HEK293 (cell line): ENCODE measurements around the gene KLHDC3.

ENCODE experiments used
- CTCF ChIA-PET: fragments of 350-600 bp; formaldehyde crosslinking; extraction: SDS; loops from one replicate; lab custom pipeline; 2021; ENCODE audit warnings: antibody characterized with exemption; lab: Yijun Ruan, JAX
- POLR2A ChIA-PET: fragments of 300-600 bp; formaldehyde crosslinking; extraction: SDS; loops from one replicate; lab custom pipeline; 2020; ENCODE audit warnings: antibody characterized with exemption, inconsistent platforms; lab: Yijun Ruan, JAX
- H3K27ac ChIP-seq: fragments of 200-500 bp; sonication (Bioruptor generic); 2 replicates; pipeline ENCODE4 v1.5.1; 2014; ENCODE audit warnings: low read depth, low read length, control low read depth, inconsistent platforms; ENCODE audit errors: extremely low read depth
- H3K36me3 ChIP-seq, 2 experiments: fragments of 200-500 bp in 1 of 2; sonication (Bioruptor generic) in 1 of 2; 1 replicate in 1 of 2; 2 replicates in 1 of 2; pipeline ENCODE4 v1.5.1; 2014 to 2017; ENCODE audit warnings: inconsistent platforms in 2 of 2, low read length in 2 of 2; ENCODE audit not compliant: control insufficient read depth in 2 of 2, insufficient read depth in 1 of 2
- H3K4me1 ChIP-seq: fragments of 200-500 bp; sonication (Bioruptor generic); 2 replicates; pipeline ENCODE4 v1.5.1; 2014; ENCODE audit warnings: mild to moderate bottlenecking, low read length, inconsistent platforms; ENCODE audit not compliant: control insufficient read depth, insufficient read depth
- H3K4me3 ChIP-seq: 2 replicates; pipeline ENCODE4 v1.5.1; 2011; ENCODE audit warnings: low read depth, mild to moderate bottlenecking, control low read depth, low read length, moderate library complexity
- H3K9me3 ChIP-seq: fragments of 200-500 bp; sonication (Bioruptor generic); 2 replicates; pipeline ENCODE4 v1.5.1; 2014; ENCODE audit warnings: low read depth, low read length, inconsistent platforms; ENCODE audit not compliant: control insufficient read depth, insufficient read depth
- GLI2 ChIP-seq: fragments of 450-650 bp; formaldehyde crosslinking; IDR thresholded peaks from 2 replicates; pipeline ENCODE4; 2017; ENCODE audit warnings: missing biosample characterization, missing genetic modification characterization, low read depth, borderline replicate concordance
- GLIS1 ChIP-seq: fragments of 450-650 bp; formaldehyde crosslinking; IDR thresholded peaks from 2 replicates; pipeline ENCODE4 v1.5.1; 2016; ENCODE audit warnings: missing biosample characterization, missing genetic modification characterization
- HOXC10 ChIP-seq: sonication (generic); formaldehyde crosslinking; IDR thresholded peaks from 2 replicates; pipeline ENCODE4 v1.8.1; 2023; ENCODE audit warnings: mild to moderate bottlenecking, missing genetic modification reagents
- KLF1 ChIP-seq: fragments of 450-650 bp; formaldehyde crosslinking; IDR thresholded peaks from 2 replicates; pipeline ENCODE4 v1.5.1; 2016; ENCODE audit warnings: missing biosample characterization, missing genetic modification characterization
- KLF7 ChIP-seq: fragments of 450-650 bp; formaldehyde crosslinking; IDR thresholded peaks from 2 replicates; pipeline ENCODE4 v1.5.1; 2016; ENCODE audit warnings: missing biosample characterization, missing genetic modification characterization, borderline replicate concordance
- REPIN1 ChIP-seq: fragments of 450-650 bp; formaldehyde crosslinking; IDR thresholded peaks from 2 replicates; pipeline ENCODE4 v1.5.1; 2017; ENCODE audit warnings: missing biosample characterization, missing genetic modification characterization, low read depth
- TRIM28 ChIP-seq: IDR thresholded peaks from 2 replicates; pipeline ENCODE4 v1.6.1; 2011; ENCODE audit warnings: low read length, control low read depth, borderline replicate concordance
- ZBTB7A ChIP-seq: fragments of 450-650 bp; formaldehyde crosslinking; IDR thresholded peaks from 2 replicates; pipeline ENCODE4 v1.5.1; 2016; ENCODE audit warnings: low read depth, missing biosample characterization, missing genetic modification characterization
- ZIC2 ChIP-seq: fragments of 450-650 bp; formaldehyde crosslinking; IDR thresholded peaks from 2 replicates; pipeline ENCODE4 v1.5.1; 2016; ENCODE audit warnings: missing biosample characterization, missing genetic modification characterization
- ZNF169 ChIP-seq: fragments of 450-650 bp; formaldehyde crosslinking; IDR thresholded peaks from 2 replicates; pipeline ENCODE4 v1.5.1; 2016; ENCODE audit warnings: missing biosample characterization, missing genetic modification characterization
- ZNF202 ChIP-seq: fragments of 450-650 bp; formaldehyde crosslinking; IDR thresholded peaks from 2 replicates; pipeline ENCODE4 v1.5.1; 2016; ENCODE audit warnings: missing biosample characterization, missing genetic modification characterization, borderline replicate concordance
- ZNF311 ChIP-seq: fragments of 450-650 bp; formaldehyde crosslinking; IDR thresholded peaks from 2 replicates; pipeline ENCODE4 v1.5.1; 2017; ENCODE audit warnings: missing biosample characterization, missing genetic modification characterization, borderline replicate concordance
- ZNF37A ChIP-seq: fragments of 450-650 bp; IDR thresholded peaks from 2 replicates; pipeline ENCODE4 v1.5.1; 2018; ENCODE audit warnings: missing biosample characterization, missing genetic modification characterization
- ZNF433 ChIP-seq: fragments of 450-650 bp; formaldehyde crosslinking; IDR thresholded peaks from 2 replicates; pipeline ENCODE4 v1.5.1; 2016; ENCODE audit warnings: missing biosample characterization, missing genetic modification characterization, low read depth
- ZNF488 ChIP-seq: fragments of 450-650 bp; formaldehyde crosslinking; IDR thresholded peaks from 2 replicates; pipeline ENCODE4 v1.5.1; 2016; ENCODE audit warnings: missing biosample characterization, missing genetic modification characterization
- ZNF558 ChIP-seq: fragments of 450-650 bp; formaldehyde crosslinking; IDR thresholded peaks from 2 replicates; pipeline ENCODE4 v1.5.1; 2016; ENCODE audit warnings: missing biosample characterization, missing genetic modification characterization
- ZNF585B ChIP-seq: fragments of 450-650 bp; formaldehyde crosslinking; IDR thresholded peaks from 2 replicates; pipeline ENCODE4 v1.5.1; 2016; ENCODE audit warnings: missing biosample characterization, missing genetic modification characterization
- ZNF677 ChIP-seq: fragments of 450-650 bp; IDR thresholded peaks from 2 replicates; pipeline ENCODE4 v1.5.0; 2018; ENCODE audit warnings: missing biosample characterization, mild to moderate bottlenecking, missing genetic modification characterization, moderate library complexity
- ZSCAN30 ChIP-seq: fragments of 450-650 bp; IDR thresholded peaks from 2 replicates; pipeline ENCODE4 v1.5.1; 2018; ENCODE audit warnings: missing biosample characterization, mild to moderate bottlenecking, missing genetic modification characterization, moderate library complexity
- ZSCAN5A ChIP-seq: fragments of 450-650 bp; formaldehyde crosslinking; IDR thresholded peaks from 2 replicates; pipeline ENCODE4 v1.5.1; 2016; ENCODE audit warnings: missing biosample characterization, missing genetic modification characterization
- TF ChIP-seq, protein P1 (sequence below): fragments of 450-650 bp; formaldehyde crosslinking; IDR thresholded peaks from 2 replicates; pipeline ENCODE4 v1.5.1; 2016; ENCODE audit warnings: missing biosample characterization, missing genetic modification characterization
- TF ChIP-seq, protein P2 (sequence below): fragments of 450-650 bp; formaldehyde crosslinking; conservative IDR thresholded peaks from 2 replicates; pipeline ENCODE4 v1.5.1; 2016; ENCODE audit warnings: low read depth, missing biosample characterization, missing genetic modification characterization

Gene KLHDC3

GRCh38 chr6:43034190-43034525 lies 20.1 kb downstream of the KLHDC3 start (continued):
- TF ChIP-seq ZNF677, result no peak

GRCh38 chr6:43035495-43036194 lies 21.6 kb downstream of the KLHDC3 start:
- Histone ChIP-seq H3K4me1 (no peaks in the 10 kb centered on the region), H3K27ac (0 out of 2 replicates have a peak overlapping the region, but pooled peaks have one; percentile 37), H3K36me3 (peaks cover 41 to 79% of the 10 kb centered on the region in 2 experiments), H3K4me3 (no peak overlapping the region), H3K9me3 (no peaks in the 10 kb centered on the region)
- POLR2A ChIA-PET, result interaction anchor here (0.6 to 5.0 kb wide), 7 partner anchors 10 to 41 kb away, joined by 3 to 22 read pairs (median 4); partner anchors contain the start of genes CUL7, KLC4, KLHDC3 and MEA1
- CTCF ChIA-PET, result interaction anchor here (0.6 to 1.4 kb wide), 4 partner anchors 10 to 108 kb away, joined by 3 to 4 read pairs (median 3); no protein-coding TSS in a partner anchor
- TF ChIP-seq ZIC2 (tag by site-specific recombination) (0 out of 2 replicates have a peak, but pooled peaks have one; percentile 19), HOXC10 (CRISPR knock-in tag) (no peak)

GRCh38 chr6:43036712-43037111 lies 22.7 kb downstream of the KLHDC3 start:
- POLR2A ChIA-PET, result interaction anchor here (0.7 to 5.0 kb wide), 5 partner anchors 16 to 1301 kb away, joined by 3 to 22 read pairs (median 3); partner anchors contain the start of genes CUL7, KLHDC3, MEA1 and RRP36
- no peak overlapping the region for H3K4me3 ChIP-seq
- no peaks in the 10 kb centered on the region for H3K9me3 ChIP-seq
- no peaks in the 10 kb centered on the region for H3K4me1 ChIP-seq
- H3K27ac ChIP-seq, result no peak overlapping the region
- TF ChIP-seq ZSCAN30 (tag by site-specific recombination), result no peak
- TF ChIP-seq ZNF169 (tag by site-specific recombination), result no peak
- TF ChIP-seq TRIM28, result no peak
- TF ChIP-seq ZNF558, result no peak
- TF ChIP-seq, protein P1, sequence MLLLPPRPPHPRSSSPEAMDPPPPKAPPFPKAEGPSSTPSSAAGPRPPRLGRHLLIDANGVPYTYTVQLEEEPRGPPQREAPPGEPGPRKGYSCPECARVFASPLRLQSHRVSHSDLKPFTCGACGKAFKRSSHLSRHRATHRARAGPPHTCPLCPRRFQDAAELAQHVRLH (tag by site-specific recombination), result no peak
- TF ChIP-seq ZNF202 (tag by site-specific recombination), result no peak
- no peak for TF ChIP-seq ZNF433 (tag by site-specific recombination)
- no peak for TF ChIP-seq KLF7
- no peak for TF ChIP-seq KLF1 (tag by site-specific recombination)
- no peak for TF ChIP-seq REPIN1 (tag by site-specific recombination)
- TF ChIP-seq GLI2, result no peak
- TF ChIP-seq ZNF37A (tag by site-specific recombination), result no peak
- TF ChIP-seq ZBTB7A, result no peak
- TF ChIP-seq GLIS1 (tag by site-specific recombination), result no peak
- no peak for TF ChIP-seq ZNF585B
- TF ChIP-seq ZNF311 (tag by site-specific recombination), result no peak
- no peak for TF ChIP-seq ZSCAN5A (tag by site-specific recombination)
- TF ChIP-seq, protein P2, sequence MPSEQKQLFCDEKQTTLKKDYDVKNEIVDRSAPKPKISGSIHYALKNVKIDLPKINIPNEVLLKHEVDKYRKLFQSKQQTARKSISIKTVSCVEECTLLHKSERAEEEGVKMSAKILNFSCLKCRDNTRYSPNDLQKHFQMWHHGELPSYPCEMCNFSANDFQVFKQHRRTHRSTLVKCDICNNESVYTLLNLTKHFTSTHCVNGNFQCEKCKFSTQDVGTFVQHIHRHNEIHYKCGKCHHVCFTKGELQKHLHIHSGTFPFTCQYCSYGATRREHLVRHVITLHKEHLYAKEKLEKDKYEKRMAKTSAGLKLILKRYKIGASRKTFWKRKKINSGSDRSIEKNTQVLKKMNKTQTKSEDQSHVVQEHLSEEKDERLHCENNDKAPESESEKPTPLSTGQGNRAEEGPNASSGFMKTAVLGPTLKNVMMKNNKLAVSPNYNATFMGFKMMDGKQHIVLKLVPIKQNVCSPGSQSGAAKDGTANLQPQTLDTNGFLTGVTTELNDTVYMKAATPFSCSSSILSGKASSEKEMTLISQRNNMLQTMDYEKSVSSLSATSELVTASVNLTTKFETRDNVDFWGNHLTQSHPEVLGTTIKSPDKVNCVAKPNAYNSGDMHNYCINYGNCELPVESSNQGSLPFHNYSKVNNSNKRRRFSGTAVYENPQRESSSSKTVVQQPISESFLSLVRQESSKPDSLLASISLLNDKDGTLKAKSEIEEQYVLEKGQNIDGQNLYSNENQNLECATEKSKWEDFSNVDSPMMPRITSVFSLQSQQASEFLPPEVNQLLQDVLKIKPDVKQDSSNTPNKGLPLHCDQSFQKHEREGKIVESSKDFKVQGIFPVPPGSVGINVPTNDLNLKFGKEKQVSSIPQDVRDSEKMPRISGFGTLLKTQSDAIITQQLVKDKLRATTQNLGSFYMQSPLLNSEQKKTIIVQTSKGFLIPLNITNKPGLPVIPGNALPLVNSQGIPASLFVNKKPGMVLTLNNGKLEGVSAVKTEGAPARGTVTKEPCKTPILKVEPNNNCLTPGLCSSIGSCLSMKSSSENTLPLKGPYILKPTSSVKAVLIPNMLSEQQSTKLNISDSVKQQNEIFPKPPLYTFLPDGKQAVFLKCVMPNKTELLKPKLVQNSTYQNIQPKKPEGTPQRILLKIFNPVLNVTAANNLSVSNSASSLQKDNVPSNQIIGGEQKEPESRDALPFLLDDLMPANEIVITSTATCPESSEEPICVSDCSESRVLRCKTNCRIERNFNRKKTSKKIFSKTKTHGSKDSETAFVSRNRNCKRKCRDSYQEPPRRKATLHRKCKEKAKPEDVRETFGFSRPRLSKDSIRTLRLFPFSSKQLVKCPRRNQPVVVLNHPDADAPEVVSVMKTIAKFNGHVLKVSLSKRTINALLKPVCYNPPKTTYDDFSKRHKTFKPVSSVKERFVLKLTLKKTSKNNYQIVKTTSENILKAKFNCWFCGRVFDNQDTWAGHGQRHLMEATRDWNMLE (tag by site-specific recombination), result no peak
- TF ChIP-seq ZNF488 (tag by site-specific recombination), result no peak
- CTCF ChIA-PET, result interaction anchor here (1.5 kb wide), 1 partner anchor 107 kb away, joined by 3 read pairs; no protein-coding TSS in a partner anchor
- H3K36me3 ChIP-seq, result peaks cover 48 to 84% of the 10 kb centered on the region in 2 experiments
